ENCODE measurements around the gene SENP1. TPM values are rescaled to one million over a fixed set of nuclear protein-coding genes. Genes with fewer than 3 reads are reported as not detected.

SENP1 gene
- total RNA-seq, 1 experiment from 2014 or later = 17.7 TPM

- peaks cover 86% of the 10 kb centered on the region for H3K27me3 Mint-ChIP-seq (ENCODE audit: unreplicated experiment)
- H3K27ac Mint-ChIP-seq (ENCODE audit: unreplicated experiment) = no peak overlapping the region
- H3K4me1 Mint-ChIP-seq (ENCODE audit: low read depth, unreplicated experiment) = no peaks in the 10 kb centered on the region
- no peak overlapping the region for H3K4me3 Mint-ChIP-seq (ENCODE audit: low read depth, unreplicated experiment)
- no peaks in the 10 kb centered on the region for H3K9me3 Mint-ChIP-seq (ENCODE audit: low read depth, unreplicated experiment)
- intact Hi-C loops (cut with micrococcal nuclease; ENCODE audit: unreplicated experiment) = no loop called here
- no peaks in the 10 kb centered on the region for H3K36me3 Mint-ChIP-seq (ENCODE audit: insufficient read depth, unreplicated experiment)
- no TSS peak for BruUV-seq (replicated peaks)
- no peak for DNase-seq
- CTCF ChIA-PET = interaction anchor here (0.7 kb wide), 1 partner anchor 584 kb away, joined by 4 read pairs; no protein-coding TSS in a partner anchor
- TF ChIP-seq CTCF (IDR thresholded peaks at IDR 0.05; ENCODE audit: unreplicated experiment) = no peak
These were observed 93.8 kb downstream of the SENP1 start for GRCh38 chr12:48012070-48012469.

GRCh38 chr12:48010366-48010970, 95.4 kb downstream of the SENP1 start:
- peaks cover 98% of the 10 kb centered on the region for H3K27me3 Mint-ChIP-seq (ENCODE audit: unreplicated experiment)
- CTCF ChIA-PET = interaction anchor here (0.7 kb wide), 1 partner anchor 24 kb away, joined by 3 read pairs; no protein-coding TSS in a partner anchor
- no TSS peak for BruUV-seq (replicated peaks)
- H3K4me1 Mint-ChIP-seq (ENCODE audit: low read depth, unreplicated experiment) = no peaks in the 10 kb centered on the region
- H3K4me3 Mint-ChIP-seq (ENCODE audit: low read depth, unreplicated experiment) = no peak overlapping the region
- intact Hi-C loops (cut with micrococcal nuclease; ENCODE audit: unreplicated experiment) = no loop called here
- TF ChIP-seq CTCF (IDR thresholded peaks at IDR 0.05; ENCODE audit: unreplicated experiment) = no peak
- no peak for DNase-seq
- no peaks in the 10 kb centered on the region for H3K36me3 Mint-ChIP-seq (ENCODE audit: insufficient read depth, unreplicated experiment)
- no peak overlapping the region for H3K27ac Mint-ChIP-seq (ENCODE audit: unreplicated experiment)
- H3K9me3 Mint-ChIP-seq (ENCODE audit: low read depth, unreplicated experiment) = no peaks in the 10 kb centered on the region

GRCh38 chr12:48009471-48009870, 96.4 kb downstream of the SENP1 start:
- peaks cover 98% of the 10 kb centered on the region for H3K27me3 Mint-ChIP-seq (ENCODE audit: unreplicated experiment)
- no peak overlapping the region for H3K27ac Mint-ChIP-seq (ENCODE audit: unreplicated experiment)
- DNase-seq = no peak
- CTCF ChIA-PET = no interaction called here
- BruUV-seq (replicated peaks) = no TSS peak
- H3K4me3 Mint-ChIP-seq (ENCODE audit: low read depth, unreplicated experiment) = no peak overlapping the region
- H3K9me3 Mint-ChIP-seq (ENCODE audit: low read depth, unreplicated experiment) = no peaks in the 10 kb centered on the region
- H3K36me3 Mint-ChIP-seq (ENCODE audit: insufficient read depth, unreplicated experiment) = no peaks in the 10 kb centered on the region
- no peaks in the 10 kb centered on the region for H3K4me1 Mint-ChIP-seq (ENCODE audit: low read depth, unreplicated experiment)
- TF ChIP-seq CTCF (IDR thresholded peaks at IDR 0.05; ENCODE audit: unreplicated experiment) = no peak
- intact Hi-C loops (cut with micrococcal nuclease; ENCODE audit: unreplicated experiment) = no loop called here

GRCh38 chr12:48008950-48009349, 96.9 kb downstream of the SENP1 start:
- CTCF ChIA-PET = no interaction called here

More at GRCh38 chr12:48008950-48009349, 96.9 kb downstream of the SENP1 start:
- no TSS peak for BruUV-seq (replicated peaks)
- DNase-seq = no peak
- TF ChIP-seq CTCF (IDR thresholded peaks at IDR 0.05; ENCODE audit: unreplicated experiment) = no peak
- H3K27ac Mint-ChIP-seq (ENCODE audit: unreplicated experiment) = no peak overlapping the region
- H3K4me3 Mint-ChIP-seq (ENCODE audit: low read depth, unreplicated experiment) = no peak overlapping the region
- intact Hi-C loops (cut with micrococcal nuclease; ENCODE audit: unreplicated experiment) = no loop called here
- no peaks in the 10 kb centered on the region for H3K9me3 Mint-ChIP-seq (ENCODE audit: low read depth, unreplicated experiment)
- H3K36me3 Mint-ChIP-seq (ENCODE audit: insufficient read depth, unreplicated experiment) = no peaks in the 10 kb centered on the region
- peaks cover 99% of the 10 kb centered on the region for H3K27me3 Mint-ChIP-seq (ENCODE audit: unreplicated experiment)
- no peaks in the 10 kb centered on the region for H3K4me1 Mint-ChIP-seq (ENCODE audit: low read depth, unreplicated experiment)
